ENCODE measurements around the gene MTHFD2L. TPM values are rescaled to one million over a fixed set of nuclear protein-coding genes. Genes with fewer than 3 reads are reported as not detected.

MTHFD2L gene
- total RNA-seq, 1 experiment from 2014 or later: 11.6 TPM

GRCh38 chr4:74111990-74112389, 45.9 kb upstream of the MTHFD2L start:
- Mint-ChIP-seq H3K27me3 (ENCODE audit: low read depth) (no peaks in the 10 kb centered on the region), H3K9me3 (no peaks in the 10 kb centered on the region), H3K4me1 (peaks cover 17 to 31% of the 10 kb centered on the region in 2 experiments), H3K4me3 (no peak overlapping the region), H3K27ac (0 out of 7 replicates have a peak overlapping the region, but pooled peaks of 1 of the 3 experiments have one; percentile 26), H3K36me3 (ENCODE audit: insufficient read depth in 1 of 3, low read depth in 3 of 3) (no peaks in the 10 kb centered on the region)
- Histone ChIP-seq H4K8ac (replicated peaks; ENCODE audit: insufficient read length, low read depth, low read length) (no peak overlapping the region), H4K20me1 (ENCODE audit: control insufficient read depth, insufficient read depth, insufficient read length) (no peaks in the 10 kb centered on the region), H3K4ac (ENCODE audit: low read depth, low read length) (no peak overlapping the region), H3K56ac (ENCODE audit: insufficient read length, low read depth, low read length) (no peak overlapping the region), H3T11ph (ENCODE audit: low read length) (no peak overlapping the region), H3K14ac (ENCODE audit: insufficient read depth, low read length) (no peak overlapping the region), H2BK12ac (ENCODE audit: insufficient read length, low read depth, low read length) (no peak overlapping the region), H3K23ac (ENCODE audit: insufficient read length, low read depth, low read length) (no peak overlapping the region), H3K9ac (ENCODE audit: extremely low read depth, insufficient read length, low read length) (no peak overlapping the region), H3K79me2 (ENCODE audit: insufficient read depth, low read length) (no peaks in the 10 kb centered on the region), H3K79me1 (ENCODE audit: insufficient read depth, low read depth, low read length, poor library complexity, severe bottlenecking) (no peaks in the 10 kb centered on the region), H3K23me2 (ENCODE audit: insufficient read length, low read depth, low read length, poor library complexity, severe bottlenecking) (no peaks in the 10 kb centered on the region), H3K27me3 (ENCODE audit: insufficient read depth, low read length) (no peaks in the 10 kb centered on the region), H3K4me2 (ENCODE audit: insufficient read depth, insufficient read length, low read length) (no peak overlapping the region), H2BK20ac (ENCODE audit: low read depth, low read length, poor library complexity, severe bottlenecking) (no peak overlapping the region), H4K5ac (ENCODE audit: insufficient read length, low read depth, low read length) (no peak overlapping the region), H3K27ac (ENCODE audit: insufficient read length, low read depth, low read length) (no peak overlapping the region), H2BK15ac (ENCODE audit: low read depth, low read length) (no peak overlapping the region), H2AFZ (ENCODE audit: low read length) (no peak overlapping the region), H2BK5ac (ENCODE audit: insufficient read length, low read length) (no peak overlapping the region), H4K91ac (ENCODE audit: insufficient read length, low read depth, low read length) (no peak overlapping the region), H3K18ac (ENCODE audit: insufficient read length, low read depth, low read length) (no peak overlapping the region), H3K4me1 (ENCODE audit: insufficient read depth, low read length) (no peaks in the 10 kb centered on the region), H2BK120ac (ENCODE audit: low read depth, low read length, poor library complexity, severe bottlenecking) (no peak overlapping the region), H3K9me3 (ENCODE audit: control insufficient read depth, low read depth, low read length) (no peaks in the 10 kb centered on the region), H2AK5ac (ENCODE audit: insufficient read length, low read length) (no peak overlapping the region)
- no peak for TF ChIP-seq CTCF (conservative IDR thresholded peaks at IDR 0.05)
- WGBS (ENCODE audit: extremely low coverage, insufficient read length, low lambda C conversion rate): no CpG with 5 or more reads among the region's 5 CpGs
- DNase-seq: peak; percentile 34

All from H9 (cell line).